Stimulated activated CD8-positive, alpha-beta memory T cell treated with anti-CD3 and anti-CD28 coated beads, Interleukin-4, amount 100 ng/mL, for 24 hours (primary cell): ENCODE measurements around the gene TBX6.

Experiments
- DNase-seq: peaks from one replicate; pipeline ENCODE4 v3.0.0-alpha.2; 2020; ENCODE audit warnings: low read depth

The TBX6 gene

DNA sequence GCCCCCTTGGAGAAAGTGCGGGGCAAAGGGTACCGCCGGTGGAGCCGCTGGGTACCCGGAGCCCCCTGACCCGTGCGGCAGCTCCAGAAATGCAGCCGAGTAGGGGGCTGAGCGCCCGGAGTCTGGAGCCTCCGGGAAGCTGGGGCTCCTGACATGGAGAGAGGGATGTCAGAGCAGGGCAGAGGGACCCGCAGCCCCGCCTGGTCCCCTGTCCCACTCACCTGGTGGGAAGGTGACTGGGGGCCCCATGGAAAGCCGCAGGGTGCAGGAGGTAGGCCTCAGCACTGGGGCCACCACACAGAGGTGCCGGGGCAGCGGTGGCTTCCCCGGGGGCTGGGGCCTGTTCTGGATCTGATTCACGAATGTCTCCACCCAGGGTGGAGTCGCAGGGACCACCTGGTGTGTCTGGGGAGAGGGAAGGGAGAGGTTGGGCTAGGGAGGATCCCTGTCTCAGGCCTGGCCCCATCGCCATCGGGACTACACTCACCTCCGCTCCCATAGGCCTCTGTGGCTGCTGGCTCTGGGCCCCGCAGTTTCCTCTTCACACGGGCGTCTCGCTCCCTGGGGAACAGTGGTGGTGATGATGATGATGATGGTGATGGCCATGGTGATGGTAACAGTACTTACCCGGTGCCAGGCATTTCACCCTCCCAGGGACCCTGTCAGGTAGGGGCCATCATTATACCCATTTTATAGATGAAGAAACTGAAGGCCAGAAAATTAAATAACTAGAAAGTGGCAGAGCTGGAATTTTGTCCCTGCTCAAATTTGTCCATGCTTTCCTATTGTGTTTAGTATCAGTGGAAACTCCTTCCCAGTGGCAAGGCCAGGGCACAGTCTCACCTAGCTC, 5.2 kb downstream of the TBX6 start:
- DNase-seq, result no peak

DNA sequence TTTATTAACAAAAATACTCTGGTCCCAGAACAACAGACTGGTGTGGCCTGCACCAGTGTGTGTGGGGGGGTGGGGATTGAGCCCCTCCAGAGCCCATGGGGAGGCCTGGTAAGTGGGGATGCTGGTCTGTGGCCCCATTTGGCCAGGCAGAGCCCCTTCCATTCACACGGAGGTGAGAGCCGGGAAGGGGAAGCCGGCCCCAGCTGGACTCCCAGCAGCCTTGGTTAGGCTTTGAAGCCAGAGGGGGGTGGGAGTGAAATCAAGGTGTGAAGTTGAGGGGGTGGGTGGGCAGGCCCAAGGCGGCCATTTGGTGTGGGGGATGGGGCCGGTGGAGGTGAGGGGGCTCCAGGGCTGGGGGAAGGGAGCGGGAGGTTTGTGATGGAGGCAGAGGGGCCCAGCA, 5.9 kb downstream of the TBX6 start:
- DNase-seq, result no peak

DNA sequence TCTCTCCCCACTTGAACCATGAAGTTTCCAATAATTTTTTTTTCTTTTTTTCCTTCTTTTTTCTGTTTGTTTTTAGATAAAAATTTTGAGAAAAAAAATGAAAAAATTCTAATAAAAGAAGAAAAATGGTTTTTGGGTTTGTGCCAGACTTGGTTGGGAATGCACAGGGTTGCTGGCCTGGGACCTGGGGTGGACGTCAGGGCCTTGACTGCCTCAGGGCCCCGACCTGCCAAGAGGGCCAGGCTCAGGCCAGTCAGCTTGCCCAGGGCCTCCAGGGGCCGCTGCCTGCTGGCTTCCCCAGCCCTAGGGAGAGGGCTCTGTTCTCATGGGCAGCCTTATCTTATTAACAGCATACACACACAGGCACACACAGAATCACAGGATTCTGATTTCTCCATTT, 6.5 kb downstream of the TBX6 start:
- DNase-seq, result no peak

DNA sequence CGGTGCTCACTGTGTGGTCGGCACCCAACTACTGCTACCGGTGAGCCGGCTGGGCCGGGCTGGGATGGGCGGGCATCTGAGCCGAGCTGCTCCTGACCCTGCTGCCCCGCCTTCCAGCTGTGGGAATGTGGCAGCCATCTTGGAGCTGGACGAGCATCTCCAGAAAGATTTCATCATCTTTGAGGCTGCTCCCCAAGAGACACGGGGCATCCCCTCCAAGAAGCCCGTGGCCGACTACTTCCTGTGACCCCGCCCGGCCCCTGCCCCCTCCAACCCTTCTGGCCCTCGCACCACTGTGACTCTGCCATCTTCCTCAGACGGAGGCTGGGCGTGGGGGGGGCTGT, 6.9 kb downstream of the TBX6 start:
- no peak for DNase-seq

DNA sequence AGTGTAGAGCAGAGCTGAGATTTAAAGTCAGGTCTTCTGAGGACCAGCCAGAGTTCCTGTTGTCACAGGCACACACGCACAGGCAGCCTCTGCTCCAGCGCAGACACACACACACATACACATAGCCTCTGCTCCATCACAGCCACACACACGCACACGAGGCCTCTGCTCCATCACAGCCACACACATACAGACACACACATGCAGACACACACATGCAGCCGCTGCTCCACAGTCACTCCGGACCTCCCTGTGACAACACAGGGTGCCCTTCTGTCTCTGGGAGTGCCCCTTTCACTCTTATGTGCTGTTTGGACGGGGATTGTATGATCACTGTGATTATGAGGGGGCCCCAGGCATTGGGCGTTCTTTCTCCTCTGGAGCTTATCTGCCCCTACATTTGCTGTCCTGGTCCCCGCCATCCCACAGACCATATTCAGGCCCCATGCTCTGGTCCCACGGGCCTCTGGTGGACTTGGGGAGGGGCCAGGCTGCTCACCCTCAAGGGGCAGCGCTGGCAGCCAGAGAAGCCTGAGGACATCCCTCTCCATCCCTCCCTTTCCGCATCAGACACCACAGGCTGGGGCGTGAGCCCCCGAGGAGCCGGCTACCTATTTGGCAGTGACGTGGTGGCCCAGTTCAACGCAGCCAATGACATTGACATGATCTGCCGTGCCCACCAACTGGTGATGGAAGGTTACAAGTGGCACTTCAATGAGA, 7.5 kb downstream of the TBX6 start:
- DNase-seq, result no peak

DNA sequence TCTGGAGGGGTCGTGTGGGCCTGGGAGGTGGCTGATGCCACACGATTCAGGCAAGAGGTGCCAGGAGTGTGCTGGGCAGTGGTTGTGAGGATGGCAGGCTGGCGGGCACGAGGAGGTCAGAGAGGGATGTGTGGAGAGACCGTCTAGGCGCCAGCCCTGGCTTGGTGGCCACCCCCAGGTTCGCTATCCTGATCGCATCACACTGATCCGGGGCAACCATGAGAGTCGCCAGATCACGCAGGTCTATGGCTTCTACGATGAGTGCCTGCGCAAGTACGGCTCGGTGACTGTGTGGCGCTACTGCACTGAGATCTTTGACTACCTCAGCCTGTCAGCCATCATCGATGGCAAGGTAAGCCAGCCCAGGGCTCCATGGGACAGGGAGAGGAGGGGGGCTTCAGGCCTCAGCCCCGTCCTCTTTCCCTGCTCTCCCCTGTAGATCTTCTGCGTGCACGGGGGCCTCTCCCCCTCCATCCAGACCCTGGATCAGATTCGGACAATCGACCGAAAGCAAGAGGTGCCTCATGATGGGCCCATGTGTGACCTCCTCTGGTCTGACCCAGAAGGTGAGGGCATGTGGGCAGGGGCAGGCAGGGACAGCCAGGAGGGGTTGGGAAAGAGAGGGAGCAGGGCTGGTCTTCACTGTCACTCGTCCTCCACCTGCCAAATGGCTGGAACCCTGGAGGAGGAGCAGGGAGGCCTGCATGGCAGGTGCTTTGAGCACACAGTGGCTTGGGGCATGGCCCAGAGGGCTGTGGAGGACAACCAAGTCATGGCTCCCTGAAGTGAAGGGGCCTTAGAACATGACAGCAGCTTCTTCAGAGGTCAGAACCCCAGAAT, 8.3 kb downstream of the TBX6 start:
- no peak for DNase-seq

DNA sequence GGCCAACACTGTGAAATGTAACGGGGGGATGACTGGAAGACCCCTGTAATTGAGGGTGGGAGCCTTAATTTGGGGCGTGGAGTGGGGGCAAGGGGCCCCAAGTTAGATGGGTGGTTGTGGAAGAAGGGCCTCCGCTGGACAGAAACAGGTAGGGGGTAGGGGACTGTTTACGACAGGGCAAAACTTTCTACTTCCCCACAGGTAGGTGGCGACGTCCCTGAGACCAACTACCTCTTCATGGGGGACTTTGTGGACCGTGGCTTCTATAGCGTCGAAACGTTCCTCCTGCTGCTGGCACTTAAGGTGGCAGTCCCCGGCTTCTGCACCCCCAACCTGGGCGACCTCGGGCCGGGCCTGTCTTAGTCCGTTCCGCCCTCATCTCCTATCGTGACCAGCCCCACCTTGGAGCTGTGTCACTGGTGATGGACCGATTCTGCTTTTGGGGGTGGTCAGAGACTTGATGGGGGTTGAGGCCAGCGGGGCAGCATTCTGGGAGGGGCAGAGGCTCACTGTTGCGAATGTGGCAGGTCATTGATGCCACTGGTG, 9.1 kb downstream of the TBX6 start:
- no peak for DNase-seq

DNA sequence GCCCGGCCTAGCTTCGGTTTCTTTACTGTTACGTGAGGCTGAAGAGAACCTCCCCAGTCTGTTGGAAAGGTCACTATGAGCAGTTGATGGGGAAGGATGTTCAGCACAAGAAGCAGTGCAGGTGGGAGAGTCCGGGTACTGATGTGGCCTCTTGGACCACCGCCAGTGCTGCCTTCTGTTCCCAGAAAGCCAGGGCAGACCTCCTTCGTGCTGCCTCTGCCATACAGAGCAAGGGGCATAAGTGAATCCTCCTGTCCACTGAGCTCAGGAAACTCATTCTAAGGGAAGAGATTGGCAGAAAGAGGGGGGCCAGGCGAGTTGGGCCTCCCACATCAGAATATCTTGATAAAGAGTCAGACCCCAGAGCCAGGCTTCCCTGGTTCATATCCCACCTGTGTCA, 12.2 kb downstream of the TBX6 start:
- DNase-seq, result no peak

DNA sequence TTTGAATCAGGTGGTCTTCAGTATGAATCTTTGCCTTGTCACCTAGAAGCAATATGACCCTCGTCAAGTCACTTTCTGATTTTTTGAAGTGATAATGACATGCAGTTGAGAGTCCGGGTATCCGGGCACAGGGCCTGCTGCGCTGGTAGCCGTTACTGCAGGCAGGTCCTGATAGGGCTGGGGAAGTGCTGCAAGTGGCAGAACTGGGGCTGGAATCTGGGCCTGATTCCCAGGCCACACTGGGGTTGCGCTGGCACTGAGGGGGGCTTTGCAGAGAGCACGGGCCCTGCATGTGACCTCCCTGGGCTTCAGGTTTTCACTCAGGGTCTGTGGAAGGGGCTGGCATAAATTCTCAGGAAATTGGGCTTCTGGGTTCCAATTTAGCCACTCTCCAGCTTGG, 13.0 kb downstream of the TBX6 start:
- DNase-seq, result no peak

DNA sequence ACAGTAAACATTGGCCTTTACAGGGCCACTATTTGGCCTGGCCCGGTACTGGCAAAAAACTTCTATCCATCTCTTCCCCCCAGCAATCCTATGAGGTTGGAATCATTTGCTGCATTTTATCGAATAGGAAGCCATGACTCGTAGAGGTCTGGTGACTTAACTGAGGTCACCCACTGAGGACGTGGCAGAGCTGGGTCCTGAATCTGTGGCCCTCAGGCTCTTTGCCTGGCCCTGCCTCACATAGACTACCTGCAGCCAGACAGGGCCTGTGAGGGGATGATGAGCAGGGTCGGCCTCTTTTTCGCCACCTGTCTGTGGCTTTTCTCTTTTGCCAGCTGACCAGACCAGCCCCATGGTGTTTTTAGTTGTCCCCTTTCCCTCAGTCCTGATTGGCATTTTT, 14.1 kb downstream of the TBX6 start:
- DNase-seq, result no peak

DNA sequence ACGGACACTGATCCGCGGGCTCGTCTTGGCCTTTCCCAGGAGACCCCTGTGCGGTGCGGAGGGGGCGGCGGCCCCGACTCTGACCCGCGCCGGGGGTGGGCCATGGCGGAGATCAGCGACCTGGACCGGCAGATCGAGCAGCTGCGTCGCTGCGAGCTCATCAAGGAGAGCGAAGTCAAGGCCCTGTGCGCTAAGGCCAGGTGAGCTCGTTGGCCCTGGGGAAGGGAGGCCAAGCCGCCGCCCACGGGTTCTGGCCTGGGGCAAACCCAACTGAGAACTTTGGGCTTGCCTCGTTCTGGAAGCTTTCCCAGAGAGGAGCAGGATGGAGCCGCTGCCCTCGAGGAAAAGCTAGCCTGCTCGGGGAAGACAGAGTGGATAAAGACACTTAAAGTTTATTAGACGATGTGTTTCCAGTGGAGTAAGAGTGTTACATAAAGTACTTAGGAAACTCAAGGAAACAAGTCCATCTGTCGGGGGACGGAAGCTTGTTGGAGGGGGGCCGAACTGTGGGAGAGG, 15.4 kb downstream of the TBX6 start:
- DNase-seq, result no peak

DNA sequence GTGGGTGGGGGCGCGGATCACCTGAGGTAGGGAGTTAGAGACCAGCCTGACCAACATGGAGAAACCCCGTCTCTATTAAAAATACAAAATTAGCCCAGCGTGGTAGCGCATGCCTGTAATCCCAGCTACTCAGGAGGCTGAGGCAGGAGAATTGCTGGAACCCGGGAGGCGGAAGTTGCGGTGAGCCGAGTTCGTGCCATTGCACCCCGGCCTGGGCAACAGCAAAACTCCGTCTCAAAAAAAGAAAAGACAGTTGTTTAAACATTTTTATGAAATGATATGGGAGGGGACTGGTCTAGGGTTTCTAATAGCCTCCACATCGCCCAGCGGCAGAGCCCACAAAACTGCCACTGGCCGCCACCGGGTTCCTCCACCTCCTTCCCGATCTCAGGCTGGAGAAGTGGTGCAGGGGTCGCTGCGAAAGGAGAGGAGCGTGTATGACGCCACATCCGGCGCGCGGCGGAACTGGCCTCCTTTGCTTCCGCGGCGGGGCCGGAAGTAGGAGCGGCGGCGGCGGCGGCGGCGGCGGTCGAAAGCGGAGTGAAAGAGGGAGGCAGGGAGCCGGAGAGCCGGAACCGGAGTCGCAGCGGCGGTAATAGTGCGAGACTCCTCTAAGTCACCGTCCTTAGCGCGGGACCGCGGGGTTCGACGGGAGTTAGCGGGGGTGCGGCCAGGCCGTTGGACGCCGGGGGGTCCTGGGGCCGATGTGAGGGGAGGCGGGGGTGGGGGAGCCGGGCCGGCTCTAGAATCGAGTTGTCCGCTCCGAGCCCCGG, 16.0 kb downstream of the TBX6 start, which contains the start of gene PPP4C:
PPP4C (plus strand) TSS at position 492 of the 773 bp plus-strand sequence. CDS start 384 bp downstream, outside the sequence.
- peak; percentile 86 for DNase-seq

DNA sequence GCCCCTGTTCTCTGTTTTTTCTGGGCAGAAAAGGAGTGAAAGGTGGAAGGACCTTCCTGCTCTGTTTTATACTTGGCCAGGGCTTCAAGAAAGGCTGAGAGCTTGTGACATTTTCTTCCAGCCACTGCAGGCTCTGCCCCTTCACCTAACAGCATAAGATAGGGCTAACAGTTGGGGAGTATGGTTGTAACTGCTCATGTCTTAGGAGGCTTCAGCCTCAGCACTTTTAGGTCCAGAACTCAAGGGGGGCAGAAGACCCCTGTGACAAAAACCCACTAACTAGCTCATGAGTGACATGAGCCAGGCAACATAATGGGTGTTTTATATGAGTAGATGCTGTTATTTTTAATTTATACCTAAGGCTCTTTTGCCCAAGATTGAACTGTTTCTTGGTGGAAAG, 21.2 kb downstream of the TBX6 start:
- DNase-seq, result no peak

DNA sequence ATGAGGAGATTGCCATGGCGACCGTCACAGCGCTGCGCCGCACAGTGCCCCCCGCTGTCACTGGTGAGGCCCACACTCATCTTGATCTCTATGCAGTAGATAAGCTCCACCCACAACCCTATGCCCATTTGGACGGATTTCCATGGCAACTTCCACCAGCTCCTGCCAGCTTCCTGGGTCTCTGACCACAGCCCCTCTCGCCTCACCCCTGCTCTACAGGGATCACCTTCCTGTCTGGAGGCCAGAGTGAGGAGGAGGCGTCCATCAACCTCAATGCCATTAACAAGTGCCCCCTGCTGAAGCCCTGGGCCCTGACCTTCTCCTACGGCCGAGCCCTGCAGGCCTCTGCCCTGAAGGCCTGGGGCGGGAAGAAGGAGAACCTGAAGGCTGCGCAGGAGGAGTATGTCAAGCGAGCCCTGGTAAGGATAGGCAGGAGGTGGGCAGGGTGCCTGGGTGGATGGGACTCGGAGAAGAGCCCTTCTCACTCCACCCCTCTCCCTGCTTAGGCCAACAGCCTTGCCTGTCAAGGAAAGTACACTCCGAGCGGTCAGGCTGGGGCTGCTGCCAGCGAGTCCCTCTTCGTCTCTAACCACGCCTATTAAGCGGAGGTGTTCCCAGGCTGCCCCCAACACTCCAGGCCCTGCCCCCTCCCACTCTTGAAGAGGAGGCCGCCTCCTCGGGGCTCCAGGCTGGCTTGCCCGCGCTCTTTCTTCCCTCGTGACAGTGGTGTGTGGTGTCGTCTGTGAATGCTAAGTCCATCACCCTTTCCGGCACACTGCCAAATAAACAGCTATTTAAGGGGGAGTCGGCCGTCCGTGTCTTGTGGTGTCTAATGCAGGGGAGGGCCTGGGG, 21.9 kb downstream of the TBX6 start:
- no peak for DNase-seq

DNA sequence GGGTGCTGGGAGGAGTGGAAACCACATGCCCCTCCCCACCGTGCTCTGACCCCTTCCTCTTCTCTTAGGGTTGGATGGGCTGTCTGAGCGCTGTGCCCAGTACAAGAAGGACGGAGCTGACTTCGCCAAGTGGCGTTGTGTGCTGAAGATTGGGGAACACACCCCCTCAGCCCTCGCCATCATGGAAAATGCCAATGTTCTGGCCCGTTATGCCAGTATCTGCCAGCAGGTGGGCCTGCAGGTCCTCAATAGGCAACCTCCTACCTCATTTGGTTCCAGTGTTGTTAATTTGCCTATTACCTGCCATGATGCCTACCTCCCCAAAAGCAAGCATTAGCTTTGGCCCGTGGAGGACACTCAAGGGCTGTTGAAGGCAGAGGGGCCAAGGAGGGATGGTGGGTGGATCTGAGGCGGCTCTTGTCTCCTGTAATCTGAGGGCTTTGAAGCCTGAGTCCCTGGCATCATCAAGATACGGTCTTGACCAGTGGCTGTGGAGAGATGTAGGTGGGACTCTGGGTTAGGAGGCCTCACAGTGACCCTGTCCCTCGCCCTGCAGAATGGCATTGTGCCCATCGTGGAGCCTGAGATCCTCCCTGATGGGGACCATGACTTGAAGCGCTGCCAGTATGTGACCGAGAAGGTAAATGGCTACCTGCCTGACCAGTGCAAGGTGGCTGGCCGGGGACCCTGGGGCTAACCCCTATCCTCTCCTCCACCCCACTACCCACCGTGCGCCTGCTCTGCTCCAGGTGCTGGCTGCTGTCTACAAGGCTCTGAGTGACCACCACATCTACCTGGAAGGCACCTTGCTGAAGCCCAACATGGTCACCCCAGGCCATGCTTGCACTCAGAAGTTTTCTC, 22.7 kb downstream of the TBX6 start:
- DNase-seq, result no peak

DNA sequence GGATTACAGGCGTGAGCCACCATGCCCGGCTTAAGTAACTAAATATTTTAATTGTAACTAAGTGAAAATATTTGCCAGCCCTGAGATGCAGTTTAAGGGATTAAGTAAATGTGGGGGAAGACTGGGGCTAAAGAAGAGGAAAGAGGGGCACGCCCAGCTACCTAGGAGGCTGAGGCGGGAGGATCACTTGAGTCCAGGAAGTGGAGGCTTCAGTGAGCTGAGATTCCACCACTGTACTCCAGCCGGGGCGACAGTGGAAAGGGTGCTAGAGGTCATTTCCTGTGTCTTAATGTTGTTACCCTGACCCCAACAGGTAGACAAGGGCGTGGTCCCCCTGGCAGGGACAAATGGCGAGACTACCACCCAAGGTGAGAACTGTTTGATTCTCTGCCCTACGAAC, 23.4 kb downstream of the TBX6 start:
- no peak for DNase-seq

DNA sequence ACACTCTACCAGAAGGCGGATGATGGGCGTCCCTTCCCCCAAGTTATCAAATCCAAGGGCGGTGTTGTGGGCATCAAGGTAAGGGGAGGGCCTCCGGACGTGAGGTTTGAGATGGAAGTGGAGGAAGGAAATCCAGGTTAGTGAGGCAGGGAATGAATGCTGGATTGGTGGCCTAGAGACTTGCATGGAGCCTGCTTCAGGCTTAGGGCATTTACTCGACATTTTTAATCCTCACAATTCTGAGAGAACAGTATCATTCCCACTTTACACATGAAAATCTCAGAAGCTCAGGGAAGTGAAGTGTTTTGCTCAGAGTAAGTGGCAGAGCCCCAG, 24.2 kb downstream of the TBX6 start:
- no peak for DNase-seq

DNA sequence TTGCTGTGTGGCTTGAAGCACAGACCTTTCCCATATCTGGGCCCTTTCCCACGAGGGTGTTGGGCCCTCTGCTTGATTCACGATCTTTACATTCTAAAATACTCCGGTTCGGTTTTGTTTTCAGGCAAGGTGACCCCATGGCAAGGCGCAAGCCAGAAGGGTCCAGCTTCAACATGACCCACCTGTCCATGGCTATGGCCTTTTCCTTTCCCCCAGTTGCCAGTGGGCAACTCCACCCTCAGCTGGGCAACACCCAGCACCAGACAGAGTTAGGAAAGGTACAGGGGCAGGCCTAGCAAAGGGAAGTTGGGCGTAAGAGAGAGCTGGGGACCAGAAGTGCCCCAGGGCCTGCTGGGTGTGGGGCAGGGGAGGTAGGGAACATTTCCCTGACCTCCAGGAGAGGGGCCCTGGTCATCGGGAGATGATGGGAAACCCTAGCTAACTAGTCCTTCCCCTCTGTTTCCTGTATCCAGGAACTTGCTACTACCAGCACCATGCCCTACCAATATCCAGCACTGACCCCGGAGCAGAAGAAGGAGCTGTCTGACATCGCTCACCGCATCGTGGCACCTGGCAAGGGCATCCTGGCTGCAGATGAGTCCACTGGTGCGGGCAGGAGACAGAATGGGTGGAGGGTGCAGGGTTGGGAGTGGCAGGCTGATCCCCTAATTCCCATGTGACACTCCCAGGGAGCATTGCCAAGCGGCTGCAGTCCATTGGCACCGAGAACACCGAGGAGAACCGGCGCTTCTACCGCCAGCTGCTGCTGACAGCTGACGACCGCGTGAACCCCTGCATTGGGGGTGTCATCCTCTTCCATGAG, 24.8 kb downstream of the TBX6 start:
- DNase-seq, result no peak
